ENCODE measurements around the gene ILF2.
"Not testable (repeated sequence)": the region's sequence is repeated elsewhere in the genome, so short reads cannot be mapped to it uniquely, and the experiment has no call there.

Gene ILF2

GRCh38 chr1:153678519-153679336, 7.9 kb upstream of the ILF2 start, which contains the start of gene NPR1:
Gene NPR1 (plus strand): TSS chr1:153678688. CDS start chr1:153679109, 421 bp downstream.
- no peak for DNase-seq

- no peak for DNase-seq
Observed at GRCh38 chr1:153677718-153678518, 7.1 kb upstream of the ILF2 start.

- no peak for DNase-seq
Observed at GRCh38 chr1:153673511-153673910, 2.7 kb upstream of the ILF2 start.

DNA sequence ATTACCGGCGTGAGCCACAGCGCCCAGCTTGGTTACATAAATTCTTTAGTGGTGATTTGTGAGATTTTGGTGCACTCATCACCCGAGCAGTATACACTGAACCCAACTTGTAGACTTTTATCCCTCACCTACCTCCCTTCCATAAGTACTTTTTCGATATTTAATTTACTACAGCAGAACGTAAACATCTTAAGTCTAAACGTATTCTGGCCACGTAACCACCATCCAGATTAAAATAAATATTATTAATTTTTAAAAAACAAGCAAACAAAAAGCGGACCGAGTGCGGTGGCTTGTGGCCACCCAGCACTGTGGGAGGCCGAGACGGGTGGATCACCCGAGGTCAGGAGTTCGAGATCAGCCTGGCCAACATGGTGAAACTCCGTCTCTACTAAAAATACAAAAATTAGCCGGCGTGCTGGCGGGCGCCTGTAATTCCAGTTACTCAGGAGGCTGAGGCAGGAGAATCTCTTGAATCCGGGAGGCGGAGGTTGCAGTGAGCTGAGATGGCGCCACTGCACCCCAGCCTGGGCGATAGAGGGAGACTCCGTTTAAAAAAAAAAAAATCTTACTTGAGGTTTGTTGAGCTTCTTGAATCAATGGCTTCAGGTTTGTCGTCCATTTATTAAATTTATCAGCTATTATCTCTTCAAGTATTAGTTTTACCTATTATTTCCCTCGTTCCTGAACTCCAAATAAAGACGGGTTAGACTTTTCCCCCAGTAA, 998 bp upstream of the ILF2 start:
- DNase-seq, result not testable (repeated sequence)

GRCh38 chr1:153670257-153670858, 435 bp downstream of the ILF2 start:
- no peak for DNase-seq

GRCh38 chr1:153669606-153670005, 1.2 kb downstream of the ILF2 start:
- no peak for DNase-seq

- DNase-seq, result not testable (repeated sequence)
Observed at GRCh38 chr1:153668672-153669071, 2.1 kb downstream of the ILF2 start.

GRCh38 chr1:153667439-153667838, 3.4 kb downstream of the ILF2 start:
- DNase-seq, result no peak

- DNase-seq, result no peak
Observed at GRCh38 chr1:153663211-153663610, 7.6 kb downstream of the ILF2 start.

DNA sequence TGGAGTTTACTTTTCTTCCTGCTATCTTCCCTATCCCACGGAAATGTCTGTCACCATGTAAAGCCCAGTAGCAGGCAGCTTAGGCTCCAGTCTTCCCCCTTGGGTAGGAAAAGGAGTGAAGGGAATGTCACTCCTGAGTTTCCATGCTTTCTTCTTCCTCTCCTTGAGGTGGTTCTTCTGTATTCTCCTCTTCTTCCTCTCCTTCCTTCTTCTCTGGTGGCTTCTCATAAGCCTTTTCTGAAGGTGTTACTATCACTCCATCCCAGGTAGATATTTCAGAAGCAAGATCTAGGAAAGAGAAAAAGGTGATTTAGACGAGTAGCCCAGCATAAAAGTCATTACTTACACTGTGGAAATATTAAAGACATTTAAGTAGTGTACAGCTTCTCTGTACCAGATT, 8.5 kb downstream of the ILF2 start:
- DNase-seq, result no peak

GRCh38 chr1:153661111-153661708, 9.6 kb downstream of the ILF2 start:
- DNase-seq, result no peak

GRCh38 chr1:153659656-153660055, 11.1 kb downstream of the ILF2 start:
- DNase-seq, result no peak

DNA sequence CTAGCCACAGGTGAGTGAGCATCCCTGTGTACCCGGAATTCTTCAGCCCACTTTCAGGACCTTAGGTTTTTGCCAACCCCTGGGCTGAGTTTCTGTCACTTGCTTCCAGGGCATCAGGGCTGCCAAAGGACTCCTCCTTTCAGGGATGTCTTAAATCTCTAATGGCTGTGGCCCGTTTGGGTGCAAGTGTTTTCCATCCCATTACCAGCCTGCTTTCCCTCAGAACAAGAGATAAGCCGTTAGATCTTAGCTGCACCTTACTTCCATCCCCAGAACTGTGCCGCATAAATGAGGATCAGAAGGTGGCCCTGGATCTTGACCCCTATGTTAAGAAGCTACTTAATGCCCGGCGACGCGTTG, 11.6 kb downstream of the ILF2 start:
- DNase-seq, result no peak

DNA sequence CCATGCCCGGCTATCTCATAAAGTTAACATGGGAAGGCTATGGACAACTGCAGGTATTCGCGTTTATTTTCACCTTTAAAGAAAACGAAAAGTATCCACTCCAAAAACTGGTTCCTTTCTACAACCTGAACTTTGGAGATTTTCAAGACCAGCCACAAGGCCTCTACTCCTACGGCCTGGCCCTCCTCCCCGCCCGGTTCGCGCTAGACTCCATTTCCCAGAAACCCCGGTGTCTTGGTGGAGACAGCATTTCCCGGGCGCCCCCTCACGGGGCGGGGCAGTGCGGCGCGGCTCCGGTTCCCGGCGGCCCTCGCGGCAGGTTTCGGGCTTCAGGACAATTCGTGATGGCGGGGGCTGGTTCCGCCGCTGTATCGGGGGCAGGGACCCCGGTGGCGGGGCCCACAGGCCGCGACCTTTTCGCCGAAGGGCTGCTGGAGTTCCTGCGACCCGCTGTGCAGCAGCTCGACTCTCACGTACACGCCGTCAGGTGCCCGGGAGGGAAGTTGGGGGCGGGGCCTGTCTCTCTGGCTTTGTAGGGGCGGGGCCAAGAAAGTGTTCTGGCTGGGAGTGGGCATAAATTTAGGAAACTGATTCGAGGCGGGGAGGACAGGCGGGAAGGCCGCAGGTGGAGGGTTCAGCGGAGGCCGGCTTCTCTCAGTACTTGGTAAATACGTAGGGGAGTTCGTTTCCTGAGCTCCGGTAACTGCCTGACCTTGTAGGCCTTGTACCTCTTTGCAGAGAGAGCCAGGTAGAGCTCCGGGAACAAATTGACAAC, 12.2 kb downstream of the ILF2 start, which contains the start of gene SNAPIN:
Gene SNAPIN (plus strand): TSS at position 304 of the 775 bp plus-strand sequence. CDS start 41 bp downstream, at position 345.
- peak; percentile 84 for DNase-seq

GRCh38 chr1:153655333-153655732, 15.5 kb downstream of the ILF2 start:
- no peak for DNase-seq

GRCh38 chr1:153652805-153653500, 17.8 kb downstream of the ILF2 start:
- no peak for DNase-seq

- no peak for DNase-seq
Observed at GRCh38 chr1:153651771-153652170, 19.0 kb downstream of the ILF2 start.

GRCh38 chr1:153649863-153650235, 20.9 kb downstream of the ILF2 start:
- peak; percentile 88 for DNase-seq

GRCh38 chr1:153649137-153649862, 21.5 kb downstream of the ILF2 start:
- no peak for DNase-seq

- DNase-seq, result no peak
Observed at GRCh38 chr1:153648000-153648643, 22.7 kb downstream of the ILF2 start.
